ENCODE data around the gene RTKN. TPM values are rescaled to one million over a fixed set of nuclear protein-coding genes. Genes with fewer than 3 reads are reported as not detected.
A peak's percentile ranks its signal among the peaks of the same experiment; 100 is the strongest.

RTKN gene
- total and polyA plus RNA-seq, 2 of the 13 experiments (the other 11 are each of a cell fraction or from before 2014, with no cell fraction given) = 159 to 166 TPM

DNA sequence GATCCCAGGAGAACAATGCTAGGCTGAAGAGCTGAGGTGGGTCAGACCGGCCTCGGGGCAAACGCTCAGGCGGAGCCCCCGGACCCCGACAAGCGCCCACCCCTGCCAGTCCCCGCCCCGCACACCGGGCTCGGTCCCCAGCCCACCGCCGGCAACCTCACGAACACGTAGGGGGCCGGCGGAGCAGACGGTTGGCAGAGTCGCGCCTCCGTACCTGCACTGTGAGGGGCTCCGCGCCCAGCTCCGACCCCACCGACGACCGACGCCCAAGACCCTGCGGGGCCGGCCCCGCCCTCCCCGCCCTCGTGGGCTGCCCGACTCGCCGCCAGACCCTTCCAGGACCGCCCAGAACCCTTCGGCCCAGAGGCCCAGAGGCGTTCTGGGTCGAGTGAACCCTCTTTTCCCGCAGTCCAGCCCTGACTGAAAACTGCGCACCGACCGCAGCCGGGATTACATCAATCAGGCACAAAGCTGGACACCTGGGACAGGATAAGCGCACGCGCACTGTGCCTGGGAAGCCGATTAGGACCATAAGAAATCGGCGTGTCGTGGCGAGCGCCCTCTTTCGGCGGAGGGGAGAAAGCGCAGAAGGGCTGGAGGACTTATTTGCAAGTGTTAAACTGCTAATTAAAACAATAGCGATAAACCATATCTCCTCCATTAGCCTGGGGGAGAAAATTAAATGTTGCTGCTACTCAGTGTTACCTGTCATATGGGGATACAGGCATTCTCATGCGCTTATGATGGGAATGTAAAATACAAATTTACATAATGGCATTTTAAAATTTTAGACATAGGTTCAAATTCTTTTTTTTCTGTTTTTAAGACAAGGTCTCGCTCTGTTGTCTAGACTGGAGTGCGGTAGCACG lies 49.9 kb downstream of the RTKN start (continued):
- TF ChIP-seq ZNF33A (CRISPR knock-in tag; IDR thresholded peaks at IDR 0.05; ENCODE audit: borderline replicate concordance) (no peak), ZNF432 (CRISPR knock-in tag; IDR thresholded peaks at IDR 0.05; ENCODE audit: borderline replicate concordance) (no peak), CCDC6 (CRISPR knock-in tag; IDR thresholded peaks at IDR 0.05) (no peak; the same call in 1 of the 2 replicates), ZNF317 (CRISPR knock-in tag; IDR thresholded peaks at IDR 0.05) (0 out of 2 replicates have a peak, but pooled peaks have one; percentile 17), ZFP41 (CRISPR knock-in tag; IDR thresholded peaks at IDR 0.05; ENCODE audit: borderline replicate concordance) (no peak), ZFP62 (CRISPR knock-in tag; IDR thresholded peaks at IDR 0.05) (0 out of 2 replicates have a peak, but pooled peaks have one; percentile 20), FOXO1 (CRISPR knock-in tag; IDR thresholded peaks at IDR 0.05) (peak; percentile 33; the same call in 1 of the 2 replicates), ZNF30 (CRISPR knock-in tag; IDR thresholded peaks at IDR 0.05) (no peak), PREB (CRISPR knock-in tag; IDR thresholded peaks at IDR 0.05) (0 out of 2 replicates have a peak, but pooled peaks have one; percentile 29), SMC3 (IDR thresholded peaks at IDR 0.05; ENCODE audit: low read length) (peak; percentile 48; the same call in 1 of the 2 replicates), EHMT2 (IDR thresholded peaks at IDR 0.05; ENCODE audit: borderline replicate concordance, low read depth, low read length) (no peak), HOXA3 (CRISPR knock-in tag; IDR thresholded peaks at IDR 0.05) (peak; percentile 62; the same call in 1 of the 2 replicates), ZNF160 (CRISPR knock-in tag; IDR thresholded peaks at IDR 0.05) (no peak)
- TF ChIP-seq, protein P1, sequence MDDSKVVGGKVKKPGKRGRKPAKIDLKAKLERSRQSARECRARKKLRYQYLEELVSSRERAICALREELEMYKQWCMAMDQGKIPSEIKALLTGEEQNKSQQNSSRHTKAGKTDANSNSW (CRISPR knock-in tag; IDR thresholded peaks at IDR 0.05; ENCODE audit: borderline replicate concordance) = no peak
- TF ChIP-seq, protein P2, sequence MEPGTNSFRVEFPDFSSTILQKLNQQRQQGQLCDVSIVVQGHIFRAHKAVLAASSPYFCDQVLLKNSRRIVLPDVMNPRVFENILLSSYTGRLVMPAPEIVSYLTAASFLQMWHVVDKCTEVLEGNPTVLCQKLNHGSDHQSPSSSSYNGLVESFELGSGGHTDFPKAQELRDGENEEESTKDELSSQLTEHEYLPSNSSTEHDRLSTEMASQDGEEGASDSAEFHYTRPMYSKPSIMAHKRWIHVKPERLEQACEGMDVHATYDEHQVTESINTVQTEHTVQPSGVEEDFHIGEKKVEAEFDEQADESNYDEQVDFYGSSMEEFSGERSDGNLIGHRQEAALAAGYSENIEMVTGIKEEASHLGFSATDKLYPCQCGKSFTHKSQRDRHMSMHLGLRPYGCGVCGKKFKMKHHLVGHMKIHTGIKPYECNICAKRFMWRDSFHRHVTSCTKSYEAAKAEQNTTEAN (CRISPR knock-in tag; conservative IDR thresholded peaks at IDR 0.05) = no peak
- TF ChIP-seq, protein P3, sequence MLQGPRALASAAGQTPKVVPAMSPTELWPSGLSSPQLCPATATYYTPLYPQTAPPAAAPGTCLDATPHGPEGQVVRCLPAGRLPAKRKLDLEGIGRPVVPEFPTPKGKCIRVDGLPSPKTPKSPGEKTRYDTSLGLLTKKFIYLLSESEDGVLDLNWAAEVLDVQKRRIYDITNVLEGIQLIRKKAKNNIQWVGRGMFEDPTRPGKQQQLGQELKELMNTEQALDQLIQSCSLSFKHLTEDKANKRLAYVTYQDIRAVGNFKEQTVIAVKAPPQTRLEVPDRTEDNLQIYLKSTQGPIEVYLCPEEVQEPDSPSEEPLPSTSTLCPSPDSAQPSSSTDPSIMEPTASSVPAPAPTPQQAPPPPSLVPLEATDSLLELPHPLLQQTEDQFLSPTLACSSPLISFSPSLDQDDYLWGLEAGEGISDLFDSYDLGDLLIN (CRISPR knock-in tag; IDR thresholded peaks at IDR 0.05; ENCODE audit: borderline replicate concordance) = 0 out of 2 replicates have a peak, but pooled peaks have one; percentile 33
- TF ChIP-seq, protein P4, sequence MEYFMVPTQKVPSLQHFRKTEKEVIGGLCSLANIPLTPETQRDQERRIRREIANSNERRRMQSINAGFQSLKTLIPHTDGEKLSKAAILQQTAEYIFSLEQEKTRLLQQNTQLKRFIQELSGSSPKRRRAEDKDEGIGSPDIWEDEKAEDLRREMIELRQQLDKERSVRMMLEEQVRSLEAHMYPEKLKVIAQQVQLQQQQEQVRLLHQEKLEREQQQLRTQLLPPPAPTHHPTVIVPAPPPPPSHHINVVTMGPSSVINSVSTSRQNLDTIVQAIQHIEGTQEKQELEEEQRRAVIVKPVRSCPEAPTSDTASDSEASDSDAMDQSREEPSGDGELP (IDR thresholded peaks at IDR 0.05; ENCODE audit: borderline replicate concordance, low read depth) = peak; percentile 45; the same call in 1 of the 2 replicates
- TF ChIP-seq, protein P5, sequence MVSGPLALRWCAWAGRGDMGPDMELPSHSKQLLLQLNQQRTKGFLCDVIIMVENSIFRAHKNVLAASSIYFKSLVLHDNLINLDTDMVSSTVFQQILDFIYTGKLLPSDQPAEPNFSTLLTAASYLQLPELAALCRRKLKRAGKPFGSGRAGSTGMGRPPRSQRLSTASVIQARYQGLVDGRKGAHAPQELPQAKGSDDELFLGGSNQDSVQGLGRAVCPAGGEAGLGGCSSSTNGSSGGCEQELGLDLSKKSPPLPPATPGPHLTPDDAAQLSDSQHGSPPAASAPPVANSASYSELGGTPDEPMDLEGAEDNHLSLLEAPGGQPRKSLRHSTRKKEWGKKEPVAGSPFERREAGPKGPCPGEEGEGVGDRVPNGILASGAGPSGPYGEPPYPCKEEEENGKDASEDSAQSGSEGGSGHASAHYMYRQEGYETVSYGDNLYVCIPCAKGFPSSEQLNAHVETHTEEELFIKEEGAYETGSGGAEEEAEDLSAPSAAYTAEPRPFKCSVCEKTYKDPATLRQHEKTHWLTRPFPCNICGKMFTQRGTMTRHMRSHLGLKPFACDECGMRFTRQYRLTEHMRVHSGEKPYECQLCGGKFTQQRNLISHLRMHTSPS (CRISPR knock-in tag; IDR thresholded peaks at IDR 0.05; ENCODE audit: low read depth) = no peak
- TF ChIP-seq, protein P6, sequence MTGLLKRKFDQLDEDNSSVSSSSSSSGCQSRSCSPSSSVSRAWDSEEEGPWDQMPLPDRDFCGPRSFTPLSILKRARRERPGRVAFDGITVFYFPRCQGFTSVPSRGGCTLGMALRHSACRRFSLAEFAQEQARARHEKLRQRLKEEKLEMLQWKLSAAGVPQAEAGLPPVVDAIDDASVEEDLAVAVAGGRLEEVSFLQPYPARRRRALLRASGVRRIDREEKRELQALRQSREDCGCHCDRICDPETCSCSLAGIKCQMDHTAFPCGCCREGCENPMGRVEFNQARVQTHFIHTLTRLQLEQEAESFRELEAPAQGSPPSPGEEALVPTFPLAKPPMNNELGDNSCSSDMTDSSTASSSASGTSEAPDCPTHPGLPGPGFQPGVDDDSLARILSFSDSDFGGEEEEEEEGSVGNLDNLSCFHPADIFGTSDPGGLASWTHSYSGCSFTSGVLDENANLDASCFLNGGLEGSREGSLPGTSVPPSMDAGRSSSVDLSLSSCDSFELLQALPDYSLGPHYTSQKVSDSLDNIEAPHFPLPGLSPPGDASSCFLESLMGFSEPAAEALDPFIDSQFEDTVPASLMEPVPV (CRISPR knock-in tag; IDR thresholded peaks at IDR 0.05) = peak; percentile 83
